ENCODE results near the gene SERGEF. TPM values are rescaled to one million over a fixed set of nuclear protein-coding genes. Genes with fewer than 3 reads are reported as not detected.

Gene SERGEF
- total and polyA plus RNA-seq, 8 donors, result 16.2 to 26.1 (median 19.7) TPM

GRCh38 chr11:17952487-17952886, 60.4 kb downstream of the SERGEF start:
- Histone ChIP-seq H3K4me3 (no peak overlapping the region), H3K4me1 (peaks cover 0 to 5% of the 10 kb centered on the region in 2 donors), H3K27ac (no peak overlapping the region), H3K9me3 (no peaks in the 10 kb centered on the region), H3K27me3 (no peaks in the 10 kb centered on the region), H3K36me3 (peaks cover 0 to 41% of the 10 kb centered on the region in 2 donors)
- no peak for DNase-seq
- no peak for ATAC-seq
- intact Hi-C loops (cut with DNase I), result no loop called here
- TF ChIP-seq, protein P1, sequence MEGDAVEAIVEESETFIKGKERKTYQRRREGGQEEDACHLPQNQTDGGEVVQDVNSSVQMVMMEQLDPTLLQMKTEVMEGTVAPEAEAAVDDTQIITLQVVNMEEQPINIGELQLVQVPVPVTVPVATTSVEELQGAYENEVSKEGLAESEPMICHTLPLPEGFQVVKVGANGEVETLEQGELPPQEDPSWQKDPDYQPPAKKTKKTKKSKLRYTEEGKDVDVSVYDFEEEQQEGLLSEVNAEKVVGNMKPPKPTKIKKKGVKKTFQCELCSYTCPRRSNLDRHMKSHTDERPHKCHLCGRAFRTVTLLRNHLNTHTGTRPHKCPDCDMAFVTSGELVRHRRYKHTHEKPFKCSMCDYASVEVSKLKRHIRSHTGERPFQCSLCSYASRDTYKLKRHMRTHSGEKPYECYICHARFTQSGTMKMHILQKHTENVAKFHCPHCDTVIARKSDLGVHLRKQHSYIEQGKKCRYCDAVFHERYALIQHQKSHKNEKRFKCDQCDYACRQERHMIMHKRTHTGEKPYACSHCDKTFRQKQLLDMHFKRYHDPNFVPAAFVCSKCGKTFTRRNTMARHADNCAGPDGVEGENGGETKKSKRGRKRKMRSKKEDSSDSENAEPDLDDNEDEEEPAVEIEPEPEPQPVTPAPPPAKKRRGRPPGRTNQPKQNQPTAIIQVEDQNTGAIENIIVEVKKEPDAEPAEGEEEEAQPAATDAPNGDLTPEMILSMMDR (IDR thresholded peaks at IDR 0.05), result no peak

DNA sequence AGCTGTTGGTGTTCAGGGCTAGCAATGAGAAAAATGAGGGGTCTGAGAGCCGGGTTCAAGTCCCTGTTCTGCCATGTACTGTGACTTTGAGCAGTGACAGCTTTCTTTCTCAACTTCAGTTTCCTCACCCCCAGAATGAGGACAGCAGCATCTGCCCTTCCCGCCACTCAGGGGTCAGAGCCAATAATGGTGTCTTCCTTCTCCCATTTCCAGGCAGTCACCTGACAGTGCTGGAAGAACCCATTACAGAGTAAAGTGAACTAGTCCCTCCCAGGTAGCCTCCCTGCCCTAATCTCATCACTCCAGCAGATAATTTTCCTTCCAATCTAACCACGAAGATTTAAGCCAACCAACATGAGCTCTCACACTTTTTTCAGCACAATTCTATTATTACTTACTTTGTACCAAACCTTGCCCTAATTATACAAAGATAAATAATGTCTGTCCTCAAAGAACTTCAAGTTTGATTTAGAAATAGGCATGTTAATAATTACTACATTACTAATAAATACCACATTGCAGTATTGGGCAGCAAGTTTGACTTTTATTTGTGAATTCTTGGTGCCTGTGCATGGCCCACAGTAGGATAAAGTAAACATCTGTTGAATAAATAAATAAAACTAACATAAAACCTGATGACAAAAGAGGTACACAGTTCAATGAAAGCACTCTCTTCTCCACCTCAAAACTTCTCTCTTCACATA, 61.0 kb downstream of the SERGEF start:
- Histone ChIP-seq H3K9me3 (no peaks in the 10 kb centered on the region), H3K27me3 (no peaks in the 10 kb centered on the region), H3K27ac (no peak overlapping the region), H3K4me1 (peaks cover 0 to 5% of the 10 kb centered on the region in 2 donors), H3K36me3 (peaks cover 0 to 41% of the 10 kb centered on the region in 2 donors), H3K4me3 (no peak overlapping the region)
- TF ChIP-seq, protein P1 (IDR thresholded peaks at IDR 0.05), result no peak
- DNase-seq, result no peak
- no peak for ATAC-seq
- intact Hi-C loops (cut with DNase I), result no loop called here

DNA sequence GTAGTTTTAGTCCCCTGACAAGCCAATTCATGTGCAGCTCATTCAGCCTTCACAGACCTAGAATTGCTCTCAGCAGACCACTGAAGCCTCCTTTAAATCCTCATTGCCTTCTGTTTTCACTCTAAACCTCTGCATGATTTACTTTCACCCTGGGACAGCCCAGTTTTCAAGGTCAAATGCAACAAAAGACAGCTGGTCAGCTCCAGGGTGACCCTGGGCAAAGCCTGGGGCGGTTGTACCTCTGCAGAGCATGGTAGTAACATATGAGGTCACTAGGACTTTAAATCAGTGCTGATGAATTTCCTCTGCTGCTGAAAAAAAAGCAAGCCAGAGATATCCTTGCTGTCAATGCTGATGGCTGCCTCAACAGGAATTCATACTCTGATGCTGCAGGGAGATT, 62.2 kb downstream of the SERGEF start:
- intact Hi-C loops (cut with DNase I), result no loop called here
- H3K4me3 ChIP-seq, result no peak overlapping the region

GRCh38 chr11:17948296-17948695, 64.6 kb downstream of the SERGEF start:
- H3K4me1 ChIP-seq, result no peaks in the 10 kb centered on the region
- TF ChIP-seq, protein P1 (IDR thresholded peaks at IDR 0.05), result no peak
- intact Hi-C loops (cut with DNase I), result no loop called here

More for the DNA sequence above, 62.2 kb downstream of the SERGEF start:
- peaks cover 0 to 33% of the 10 kb centered on the region in 2 donors for H3K36me3 ChIP-seq
- H3K27me3 ChIP-seq, result no peaks in the 10 kb centered on the region
- DNase-seq, result no peak
- TF ChIP-seq, protein P1 (IDR thresholded peaks at IDR 0.05), result no peak
- H3K27ac ChIP-seq, result no peak overlapping the region
- peaks cover 0 to 5% of the 10 kb centered on the region in 2 donors for H3K4me1 ChIP-seq
- no peaks in the 10 kb centered on the region for H3K9me3 ChIP-seq
- no peak for ATAC-seq

GRCh38 chr11:17939542-17939941, 73.3 kb downstream of the SERGEF start:
- peaks cover 0 to 8% of the 10 kb centered on the region in 2 donors for H3K9me3 ChIP-seq
- intact Hi-C loops (cut with DNase I), result no loop called here
- H3K36me3 ChIP-seq, result peaks cover 0 to 12% of the 10 kb centered on the region in 2 donors
- ATAC-seq (no peak), DNase-seq (no peak)
- H3K27me3 ChIP-seq, result no peaks in the 10 kb centered on the region
- H3K4me1 ChIP-seq, result no peaks in the 10 kb centered on the region
- H3K27ac ChIP-seq, result no peak overlapping the region
- TF ChIP-seq, protein P1 (IDR thresholded peaks at IDR 0.05), result no peak
- H3K4me3 ChIP-seq, result no peak overlapping the region

More at GRCh38 chr11:17948296-17948695, 64.6 kb downstream of the SERGEF start:
- Histone ChIP-seq H3K27me3 (no peaks in the 10 kb centered on the region), H3K4me3 (no peak overlapping the region), H3K9me3 (peaks cover 0 to 8% of the 10 kb centered on the region in 2 donors), H3K36me3 (peaks cover 0 to 27% of the 10 kb centered on the region in 2 donors), H3K27ac (no peak overlapping the region)
- DNase-seq (no peak), ATAC-seq (no peak)

Measured in left lung (tissue), 10 donors.